ENCODE data around the gene RCAN1. TPM values are rescaled to one million over a fixed set of nuclear protein-coding genes. Genes with fewer than 3 reads are reported as not detected.

Gene RCAN1
- total RNA-seq, 1 donor from 2014 or later, result 197 TPM

- peaks cover 29% of the 10 kb centered on the region for H3K4me1 Mint-ChIP-seq (ENCODE audit: low read depth, unreplicated experiment)
- H3K27ac Mint-ChIP-seq (ENCODE audit: unreplicated experiment), result no peak overlapping the region
- H3K27me3 ChIP-seq (ENCODE audit: insufficient read depth, low read length), result no peaks in the 10 kb centered on the region
- H3K4me3 ChIP-seq (ENCODE audit: insufficient read depth, low read depth, low read length), result no peak overlapping the region
- no peaks in the 10 kb centered on the region for H3K27me3 Mint-ChIP-seq (ENCODE audit: low read depth, unreplicated experiment)
- no peaks in the 10 kb centered on the region for H3K36me3 ChIP-seq (ENCODE audit: insufficient read depth, low read length)
- peaks cover 3% of the 10 kb centered on the region for H3K9me3 ChIP-seq (ENCODE audit: insufficient read depth, low read depth, low read length)
- no peak overlapping the region for H3K4me2 ChIP-seq (ENCODE audit: low read length)
- FAIRE-seq (no peak), DNase-seq (ENCODE audit: low read depth) (no peak)
- H2AFZ ChIP-seq (ENCODE audit: low read depth, low read length), result no peak overlapping the region
- H4K20me1 ChIP-seq (ENCODE audit: insufficient read depth, low read length), result no peaks in the 10 kb centered on the region
- no peaks in the 10 kb centered on the region for H3K79me2 ChIP-seq (ENCODE audit: insufficient read depth, low read length)
- no peak for TF ChIP-seq CTCF (IDR thresholded peaks at IDR 0.05; ENCODE audit: insufficient read depth, low read depth, low read length)
- no peak for TF ChIP-seq EZH2 (IDR thresholded peaks at IDR 0.05; ENCODE audit: insufficient read depth, low read length)
- H3K4me1 ChIP-seq (ENCODE audit: insufficient read depth, low read length), result peaks cover 24% of the 10 kb centered on the region
- H3K36me3 Mint-ChIP-seq (ENCODE audit: low read depth, unreplicated experiment), result peaks cover 2% of the 10 kb centered on the region
- peak overlapping the region; percentile 88 for H3K27ac ChIP-seq (ENCODE audit: low read depth, low read length)
- H3K9ac ChIP-seq (ENCODE audit: low read length), result no peak overlapping the region
- H3K4me3 Mint-ChIP-seq (ENCODE audit: unreplicated experiment), result no peak overlapping the region
- H3K9me3 Mint-ChIP-seq (ENCODE audit: unreplicated experiment), result no peaks in the 10 kb centered on the region
Measured at GRCh38 chr21:34554227-34554626, 60.7 kb downstream of the RCAN1 start.

- H4K20me1 ChIP-seq (ENCODE audit: insufficient read depth, low read length), result no peaks in the 10 kb centered on the region
- no peaks in the 10 kb centered on the region for H3K36me3 ChIP-seq (ENCODE audit: insufficient read depth, low read length)
- TF ChIP-seq EZH2 (IDR thresholded peaks at IDR 0.05; ENCODE audit: insufficient read depth, low read length), result no peak
- TF ChIP-seq CTCF (IDR thresholded peaks at IDR 0.05; ENCODE audit: insufficient read depth, low read depth, low read length), result no peak
- H3K79me2 ChIP-seq (ENCODE audit: insufficient read depth, low read length), result no peaks in the 10 kb centered on the region
- H3K9ac ChIP-seq (ENCODE audit: low read length), result peak overlapping the region; percentile 68
- H3K36me3 Mint-ChIP-seq (ENCODE audit: low read depth, unreplicated experiment), result peaks cover 2% of the 10 kb centered on the region
- no peak overlapping the region for H3K4me3 Mint-ChIP-seq (ENCODE audit: unreplicated experiment)
- no peak overlapping the region for H2AFZ ChIP-seq (ENCODE audit: low read depth, low read length)
- peaks cover 24% of the 10 kb centered on the region for H3K4me1 ChIP-seq (ENCODE audit: insufficient read depth, low read length)
- peaks cover 3% of the 10 kb centered on the region for H3K9me3 ChIP-seq (ENCODE audit: insufficient read depth, low read depth, low read length)
- H3K4me3 ChIP-seq (ENCODE audit: insufficient read depth, low read depth, low read length), result peak overlapping the region; percentile 27
- FAIRE-seq (peak; percentile 73), DNase-seq (ENCODE audit: low read depth) (peak; percentile 90)
- peak overlapping the region; percentile 79 for H3K4me2 ChIP-seq (ENCODE audit: low read length)
- H3K27ac ChIP-seq (ENCODE audit: low read depth, low read length), result peak overlapping the region; percentile 88
- no peaks in the 10 kb centered on the region for H3K27me3 ChIP-seq (ENCODE audit: insufficient read depth, low read length)
- H3K27me3 Mint-ChIP-seq (ENCODE audit: low read depth, unreplicated experiment), result no peaks in the 10 kb centered on the region
- H3K9me3 Mint-ChIP-seq (ENCODE audit: unreplicated experiment), result no peaks in the 10 kb centered on the region
- peaks cover 29% of the 10 kb centered on the region for H3K4me1 Mint-ChIP-seq (ENCODE audit: low read depth, unreplicated experiment)
- H3K27ac Mint-ChIP-seq (ENCODE audit: unreplicated experiment), result peak overlapping the region; percentile 83
Measured at GRCh38 chr21:34553151-34553952, 61.6 kb downstream of the RCAN1 start.
